ENCODE data around the gene STAT5A. TPM values are rescaled to one million over a fixed set of nuclear protein-coding genes. Genes with fewer than 3 reads are reported as not detected.

The STAT5A gene
- total and polyA plus RNA-seq, 9 of the 15 experiments (the other 6 are each of a cell fraction or from before 2014, with no cell fraction given) = 79.9 to 415 (median 196) TPM

- TF ChIP-seq AFF4 (CRISPR knock-in tag; IDR thresholded peaks at IDR 0.05) = 0 out of 2 replicates have a peak, but pooled peaks have one; percentile 70
- no peak for TF ChIP-seq HOXB6 (CRISPR knock-in tag; IDR thresholded peaks at IDR 0.05; ENCODE audit: borderline replicate concordance)
- peak; percentile 84 for TF ChIP-seq MGA (IDR thresholded peaks at IDR 0.05)
- no peak for TF ChIP-seq ZNF140 (CRISPR knock-in tag; IDR thresholded peaks at IDR 0.05)
- TF ChIP-seq TFE3 (CRISPR knock-in tag; IDR thresholded peaks at IDR 0.05) = no peak
- no peak for TF ChIP-seq ZNF174 (CRISPR knock-in tag; IDR thresholded peaks at IDR 0.05)
- TF ChIP-seq TCF7 (IDR thresholded peaks at IDR 0.05; ENCODE audit: borderline replicate concordance) = no peak; the same call in 1 of the 2 replicates
- TF ChIP-seq PTTG1 (tag; IDR thresholded peaks at IDR 0.05; ENCODE audit: low read depth) = no peak
- peak; percentile 81 for TF ChIP-seq PML (IDR thresholded peaks at IDR 0.05; ENCODE audit: low read length)
Measured at GRCh38 chr17:42312285-42313130, 24.2 kb downstream of the STAT5A start (continued).

All from K562 (cell line).